Mesothelial cell of epicardium (in vitro differentiated cells): ENCODE data around the gene TSEN54. TPM values are rescaled to one million over a fixed set of nuclear protein-coding genes. Genes with fewer than 3 reads are reported as not detected.

ENCODE experiments used
- DNase-seq, 2 experiments: peaks; one replicate each; pipeline ENCODE4 v3.0.0; 2021; ENCODE audit warnings: low spot score in 2 of 2; ENCODE audit not compliant: unreplicated experiment in 2 of 2
- H3K27ac Mint-ChIP-seq: 2 replicates; pipeline ENCODE4 v1.8.0; 2021; ENCODE audit warnings: mixed read lengths
- H3K27me3 Mint-ChIP-seq: 2 replicates; pipeline ENCODE4 v1.8.0; 2021; ENCODE audit warnings: low read depth, mixed read lengths
- H3K36me3 Mint-ChIP-seq: 2 replicates; pipeline ENCODE4 v1.8.0; 2021; ENCODE audit warnings: mixed read lengths
- H3K4me1 Mint-ChIP-seq: 2 replicates; pipeline ENCODE4 v1.8.0; 2021; ENCODE audit warnings: mixed read lengths
- H3K4me3 Mint-ChIP-seq: 2 replicates; pipeline ENCODE4 v1.8.0; 2021; ENCODE audit warnings: mild to moderate bottlenecking, moderate library complexity, mixed read lengths
- H3K9me3 Mint-ChIP-seq: 2 replicates; pipeline ENCODE4 v1.8.0; 2021; ENCODE audit warnings: mixed read lengths
- microRNA-seq: library from miRNA; unstranded; fragments of <30 nt; microRNA quantifications from one replicate; pipeline ENCODE4 v1.2.0, GENCODE V29; 2021; ENCODE audit warnings: inconsistent platforms, mixed read lengths
- total RNA-seq: library from RNA; stranded (reverse); gene quantifications from 3 replicates; pipeline ENCODE4 v1.2.1, GENCODE V29; 2021
- TF ChIP-seq, protein P1 (sequence below): fragments of 200-600 bp; sonication (generic); IDR thresholded peaks from one replicate; pipeline ENCODE4 v1.5.0; 2021; ENCODE audit warnings: antibody characterized with exemption; ENCODE audit not compliant: unreplicated experiment

Gene TSEN54
- total RNA-seq, 1 donor from 2014 or later, result 31.8 TPM

DNA sequence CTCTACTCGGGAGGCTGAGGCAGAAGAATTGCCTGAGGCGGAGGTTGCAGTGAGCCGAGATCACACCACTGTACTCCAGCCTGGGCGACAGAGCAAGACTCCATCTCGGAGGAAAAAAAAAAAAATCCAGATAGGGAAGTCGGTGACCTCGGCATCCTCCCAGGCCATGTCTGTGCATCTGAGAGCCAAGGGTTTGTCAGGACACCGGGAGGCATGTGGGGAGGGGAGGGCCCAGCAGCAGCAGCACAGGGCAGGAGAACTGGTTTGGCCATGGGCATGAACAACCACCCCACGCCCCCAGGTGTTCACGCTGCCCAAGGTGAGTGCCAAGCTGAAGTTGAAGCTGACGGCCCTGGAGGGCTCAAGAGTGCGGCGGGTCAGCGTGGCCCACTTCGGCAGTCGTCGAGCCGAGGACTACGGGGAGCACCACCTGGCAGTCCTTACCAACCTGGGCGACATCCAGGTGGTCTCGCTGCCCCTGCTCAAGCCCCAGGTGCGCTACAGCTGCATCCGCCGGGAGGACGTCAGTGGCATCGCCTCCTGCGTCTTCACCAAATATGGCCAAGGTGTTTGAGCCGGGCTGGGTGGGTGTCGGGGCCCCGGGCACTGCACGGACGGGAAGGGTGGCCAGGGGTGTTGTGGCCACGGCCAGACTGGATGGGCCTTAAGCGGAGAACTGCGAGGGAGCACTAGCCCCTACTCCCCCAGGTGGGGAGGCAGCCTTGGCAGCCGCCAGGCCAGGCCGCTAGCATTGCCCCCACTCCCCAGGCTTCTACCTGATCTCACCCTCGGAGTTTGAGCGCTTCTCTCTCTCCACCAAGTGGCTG is 56.6 kb downstream of the TSEN54 start:
- no peaks in the 10 kb centered on the region for H3K4me1 Mint-ChIP-seq
- no peak overlapping the region for H3K27ac Mint-ChIP-seq
- TF ChIP-seq, protein P1, sequence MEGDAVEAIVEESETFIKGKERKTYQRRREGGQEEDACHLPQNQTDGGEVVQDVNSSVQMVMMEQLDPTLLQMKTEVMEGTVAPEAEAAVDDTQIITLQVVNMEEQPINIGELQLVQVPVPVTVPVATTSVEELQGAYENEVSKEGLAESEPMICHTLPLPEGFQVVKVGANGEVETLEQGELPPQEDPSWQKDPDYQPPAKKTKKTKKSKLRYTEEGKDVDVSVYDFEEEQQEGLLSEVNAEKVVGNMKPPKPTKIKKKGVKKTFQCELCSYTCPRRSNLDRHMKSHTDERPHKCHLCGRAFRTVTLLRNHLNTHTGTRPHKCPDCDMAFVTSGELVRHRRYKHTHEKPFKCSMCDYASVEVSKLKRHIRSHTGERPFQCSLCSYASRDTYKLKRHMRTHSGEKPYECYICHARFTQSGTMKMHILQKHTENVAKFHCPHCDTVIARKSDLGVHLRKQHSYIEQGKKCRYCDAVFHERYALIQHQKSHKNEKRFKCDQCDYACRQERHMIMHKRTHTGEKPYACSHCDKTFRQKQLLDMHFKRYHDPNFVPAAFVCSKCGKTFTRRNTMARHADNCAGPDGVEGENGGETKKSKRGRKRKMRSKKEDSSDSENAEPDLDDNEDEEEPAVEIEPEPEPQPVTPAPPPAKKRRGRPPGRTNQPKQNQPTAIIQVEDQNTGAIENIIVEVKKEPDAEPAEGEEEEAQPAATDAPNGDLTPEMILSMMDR, result no peak
- H3K4me3 Mint-ChIP-seq, result no peak overlapping the region
- no peaks in the 10 kb centered on the region for H3K9me3 Mint-ChIP-seq
- DNase-seq, result no peak
- no peaks in the 10 kb centered on the region for H3K36me3 Mint-ChIP-seq
- no peaks in the 10 kb centered on the region for H3K27me3 Mint-ChIP-seq

DNA sequence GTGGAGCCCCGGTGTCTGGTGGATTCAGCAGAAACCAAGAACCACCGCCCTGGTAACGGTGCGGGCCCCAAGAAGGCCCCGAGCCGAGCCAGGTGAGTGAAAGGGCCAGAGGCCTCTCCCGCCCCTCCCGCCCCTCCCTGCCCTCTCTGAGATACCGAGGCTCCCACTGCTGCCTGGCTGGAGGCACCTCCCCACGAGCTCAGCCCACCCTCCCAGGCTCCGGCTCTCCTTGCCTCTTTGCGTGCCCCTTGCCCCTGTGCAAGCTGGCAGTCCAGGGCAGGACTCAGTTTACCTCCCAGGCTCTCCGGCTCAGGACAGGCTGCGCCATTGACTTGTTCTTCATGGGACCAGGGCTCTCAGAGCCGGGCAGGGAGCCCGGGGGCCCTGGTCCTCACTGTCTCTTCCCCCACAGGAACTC is 57.2 kb downstream of the TSEN54 start:
- H3K4me3 Mint-ChIP-seq, result no peak overlapping the region
- H3K4me1 Mint-ChIP-seq, result no peaks in the 10 kb centered on the region
- DNase-seq, result no peak
- no peak overlapping the region for H3K27ac Mint-ChIP-seq
- TF ChIP-seq, protein P1, result no peak
- H3K9me3 Mint-ChIP-seq, result no peaks in the 10 kb centered on the region
- no peaks in the 10 kb centered on the region for H3K27me3 Mint-ChIP-seq
- no peaks in the 10 kb centered on the region for H3K36me3 Mint-ChIP-seq

DNA sequence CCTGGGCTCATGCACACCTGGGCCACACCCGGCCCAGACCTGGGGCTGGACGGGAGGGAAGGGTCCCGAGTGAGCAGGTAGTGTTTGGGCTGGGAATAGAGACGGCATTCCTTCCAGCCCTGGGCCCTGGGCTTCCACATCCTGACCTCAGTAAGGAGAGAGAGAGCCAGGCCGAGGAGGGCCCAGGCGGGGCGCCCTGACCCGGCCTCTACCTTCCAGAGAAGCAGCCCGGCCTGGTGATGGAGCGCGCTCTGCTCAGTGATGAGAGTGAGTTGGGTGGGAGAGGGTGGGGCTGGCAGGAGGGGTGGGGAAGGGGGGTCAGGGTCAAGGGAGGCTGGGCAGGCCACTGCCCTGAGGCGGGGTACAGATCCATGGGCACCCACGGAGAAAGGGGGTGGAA is 57.7 kb downstream of the TSEN54 start:
- H3K4me3 Mint-ChIP-seq, result no peak overlapping the region
- no peak for DNase-seq
- peaks cover 2% of the 10 kb centered on the region for H3K4me1 Mint-ChIP-seq
- no peaks in the 10 kb centered on the region for H3K27me3 Mint-ChIP-seq
- no peaks in the 10 kb centered on the region for H3K9me3 Mint-ChIP-seq
- no peaks in the 10 kb centered on the region for H3K36me3 Mint-ChIP-seq
- H3K27ac Mint-ChIP-seq, result no peak overlapping the region
- TF ChIP-seq, protein P1, result no peak

Small RNAs within 50 kb of the gene (microRNA-seq; reads per million reads assigned to microRNA genes)
- 4.4 reads per million, percentile 15 among the genes with 10 or more reads in this experiment for gene MIR6785

Other genes with a start within 250 kb of the TSEN54 start
- gene MIF4GD, start 245.3 kb upstream of the TSEN54 start, total RNA-seq, result 10.6 to 11.5 TPM (median 11.2 TPM) in 3 replicates
- 9.8 to 10.4 TPM (median 10.3 TPM) in 3 replicates for gene SLC25A19, start 227.1 kb upstream of the TSEN54 start, total RNA-seq
- 61.8 to 67.8 TPM (median 66.3 TPM) in 3 replicates for gene GRB2, start 110.8 kb upstream of the TSEN54 start, total RNA-seq
- 126 to 130 TPM (median 126 TPM) in 3 replicates for gene TMEM94, start 59.9 kb upstream of the TSEN54 start, total RNA-seq
- gene CASKIN2, start 991 bp upstream of the TSEN54 start, total RNA-seq, result 37.4 to 39.2 TPM (median 37.4 TPM) in 3 replicates
- gene LLGL2, start 9.2 kb downstream of the TSEN54 start, total RNA-seq, result 29.8 to 33.1 TPM (median 31.9 TPM) in 3 replicates
- gene MYO15B, start 71.3 kb downstream of the TSEN54 start, total RNA-seq, result 257 to 281 TPM (median 277 TPM) in 3 replicates
- gene SMIM5, start 116.9 kb downstream of the TSEN54 start, total RNA-seq, result 0.95 to 1.7 TPM (median 1.5 TPM) in 3 replicates
- 56.9 to 63.3 TPM (median 62.6 TPM) in 3 replicates for gene RECQL5, start 150.6 kb downstream of the TSEN54 start, total RNA-seq
- gene SAP30BP, start 150.8 kb downstream of the TSEN54 start, total RNA-seq, result 96.0 to 109 TPM (median 106 TPM) in 3 replicates
- gene ITGB4, start 204.9 kb downstream of the TSEN54 start, total RNA-seq, result 112 to 117 TPM (median 116 TPM) in 3 replicates
- 28.0 to 32.1 TPM (median 30.4 TPM) in 3 replicates for gene GALK1, start 248.7 kb downstream of the TSEN54 start, total RNA-seq